GM12878 (cell line): ENCODE measurements around the gene EPB41L4A. TPM values are rescaled to one million over a fixed set of nuclear protein-coding genes. Genes with fewer than 3 reads are reported as not detected.

Experiments
- ZNF207 ChIP-seq: fragments of 450-650 bp; IDR thresholded peaks from 2 replicates; pipeline ENCODE4 v1.6.1; 2014; ENCODE audit warnings: antibody characterized with exemption, mild to moderate bottlenecking, borderline replicate concordance
- polyA plus RNA-seq, 11 experiments: library from polyadenylated mRNA; depleted of rRNA in 4 of 11; unstranded in 6 of 11; stranded (reverse) in 5 of 11; fragments of >200 nt; fragmentation: Nextera tagmentation in 4 of 11; fragmentation: Illumina TruSeq in 1 of 11; extraction: Ambion mirVana in 4 of 11; extraction: Trizol in 1 of 11; gene quantifications; 1 replicate in 1 of 11; 2 replicates in 10 of 11; pipeline versions ENCODE4 v1.2.1 to v1.2.3, GENCODE V29; 2011 to 2016; ENCODE audit warnings: inconsistent platforms in 2 of 11, missing spikeins in 2 of 11, low read depth in 1 of 11
- total RNA-seq, 4 experiments: library from RNA; depleted of rRNA in 3 of 4; stranded (reverse); fragments of >200 nt in 3 of 4; fragmentation: Illumina TruSeq in 1 of 4; extraction: Trizol in 1 of 4; gene quantifications; 2 replicates each; pipeline versions ENCODE4 v1.2.1 to v1.2.3, GENCODE V29; 2013 to 2021
- TF ChIP-seq, protein P1 (sequence below): IDR thresholded peaks from 2 replicates; pipeline ENCODE4 v1.6.1; 2011; ENCODE audit warnings: borderline replicate concordance, low read depth, mild to moderate bottlenecking, moderate library complexity, mixed read lengths, low read length; ENCODE audit not compliant: insufficient read depth; ENCODE audit errors: extremely low read length
- TF ChIP-seq, protein P2 (sequence below): fragments of 450-650 bp; IDR thresholded peaks from 2 replicates; pipeline ENCODE4 v1.6.1; 2017; ENCODE audit warnings: mild to moderate bottlenecking, moderate library complexity

Gene EPB41L4A
- total and polyA plus RNA-seq, 10 of the 15 experiments (the other 5 are each of a cell fraction or from before 2014, with no cell fraction given): 0.10 to 0.67 (median 0.30) TPM

DNA sequence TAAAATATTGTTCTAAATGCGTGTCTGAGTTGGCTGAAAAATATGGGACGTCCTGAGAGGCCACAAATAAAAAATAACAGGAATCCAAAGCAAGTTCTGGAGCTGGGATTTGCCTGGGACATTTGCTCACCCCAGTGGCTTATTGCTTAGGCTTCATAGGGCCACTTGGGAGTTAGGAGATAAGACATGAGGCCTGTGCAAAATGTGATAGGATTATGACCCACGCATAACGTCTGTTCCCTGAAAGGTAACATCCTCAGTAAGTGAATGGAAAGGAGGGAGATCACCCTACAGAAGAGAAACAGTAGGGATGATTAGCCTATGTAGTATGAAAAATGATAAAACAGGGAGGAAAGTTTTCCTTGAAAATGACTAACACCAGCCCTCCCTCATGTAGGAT lies 269.4 kb downstream of the EPB41L4A start (continued):
- TF ChIP-seq, protein P1, sequence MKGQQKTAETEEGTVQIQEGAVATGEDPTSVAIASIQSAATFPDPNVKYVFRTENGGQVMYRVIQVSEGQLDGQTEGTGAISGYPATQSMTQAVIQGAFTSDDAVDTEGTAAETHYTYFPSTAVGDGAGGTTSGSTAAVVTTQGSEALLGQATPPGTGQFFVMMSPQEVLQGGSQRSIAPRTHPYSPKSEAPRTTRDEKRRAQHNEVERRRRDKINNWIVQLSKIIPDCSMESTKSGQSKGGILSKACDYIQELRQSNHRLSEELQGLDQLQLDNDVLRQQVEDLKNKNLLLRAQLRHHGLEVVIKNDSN: no peak
- TF ChIP-seq, protein P2, sequence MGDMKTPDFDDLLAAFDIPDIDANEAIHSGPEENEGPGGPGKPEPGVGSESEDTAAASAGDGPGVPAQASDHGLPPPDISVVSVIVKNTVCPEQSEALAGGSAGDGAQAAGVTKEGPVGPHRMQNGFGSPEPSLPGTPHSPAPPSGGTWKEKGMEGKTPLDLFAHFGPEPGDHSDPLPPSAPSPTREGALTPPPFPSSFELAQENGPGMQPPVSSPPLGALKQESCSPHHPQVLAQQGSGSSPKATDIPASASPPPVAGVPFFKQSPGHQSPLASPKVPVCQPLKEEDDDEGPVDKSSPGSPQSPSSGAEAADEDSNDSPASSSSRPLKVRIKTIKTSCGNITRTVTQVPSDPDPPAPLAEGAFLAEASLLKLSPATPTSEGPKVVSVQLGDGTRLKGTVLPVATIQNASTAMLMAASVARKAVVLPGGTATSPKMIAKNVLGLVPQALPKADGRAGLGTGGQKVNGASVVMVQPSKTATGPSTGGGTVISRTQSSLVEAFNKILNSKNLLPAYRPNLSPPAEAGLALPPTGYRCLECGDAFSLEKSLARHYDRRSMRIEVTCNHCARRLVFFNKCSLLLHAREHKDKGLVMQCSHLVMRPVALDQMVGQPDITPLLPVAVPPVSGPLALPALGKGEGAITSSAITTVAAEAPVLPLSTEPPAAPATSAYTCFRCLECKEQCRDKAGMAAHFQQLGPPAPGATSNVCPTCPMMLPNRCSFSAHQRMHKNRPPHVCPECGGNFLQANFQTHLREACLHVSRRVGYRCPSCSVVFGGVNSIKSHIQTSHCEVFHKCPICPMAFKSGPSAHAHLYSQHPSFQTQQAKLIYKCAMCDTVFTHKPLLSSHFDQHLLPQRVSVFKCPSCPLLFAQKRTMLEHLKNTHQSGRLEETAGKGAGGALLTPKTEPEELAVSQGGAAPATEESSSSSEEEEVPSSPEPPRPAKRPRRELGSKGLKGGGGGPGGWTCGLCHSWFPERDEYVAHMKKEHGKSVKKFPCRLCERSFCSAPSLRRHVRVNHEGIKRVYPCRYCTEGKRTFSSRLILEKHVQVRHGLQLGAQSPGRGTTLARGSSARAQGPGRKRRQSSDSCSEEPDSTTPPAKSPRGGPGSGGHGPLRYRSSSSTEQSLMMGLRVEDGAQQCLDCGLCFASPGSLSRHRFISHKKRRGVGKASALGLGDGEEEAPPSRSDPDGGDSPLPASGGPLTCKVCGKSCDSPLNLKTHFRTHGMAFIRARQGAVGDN: no peak
- no peak for TF ChIP-seq ZNF207
